ENCODE results near the gene SYNM. TPM values are rescaled to one million over a fixed set of nuclear protein-coding genes. Genes with fewer than 3 reads are reported as not detected.
"Not testable (repeated sequence)": the region's sequence is repeated elsewhere in the genome, so short reads cannot be mapped to it uniquely, and the experiment has no call there.

SYNM gene
- total RNA-seq, 1 experiment from 2014 or later: 26.1 TPM

DNA sequence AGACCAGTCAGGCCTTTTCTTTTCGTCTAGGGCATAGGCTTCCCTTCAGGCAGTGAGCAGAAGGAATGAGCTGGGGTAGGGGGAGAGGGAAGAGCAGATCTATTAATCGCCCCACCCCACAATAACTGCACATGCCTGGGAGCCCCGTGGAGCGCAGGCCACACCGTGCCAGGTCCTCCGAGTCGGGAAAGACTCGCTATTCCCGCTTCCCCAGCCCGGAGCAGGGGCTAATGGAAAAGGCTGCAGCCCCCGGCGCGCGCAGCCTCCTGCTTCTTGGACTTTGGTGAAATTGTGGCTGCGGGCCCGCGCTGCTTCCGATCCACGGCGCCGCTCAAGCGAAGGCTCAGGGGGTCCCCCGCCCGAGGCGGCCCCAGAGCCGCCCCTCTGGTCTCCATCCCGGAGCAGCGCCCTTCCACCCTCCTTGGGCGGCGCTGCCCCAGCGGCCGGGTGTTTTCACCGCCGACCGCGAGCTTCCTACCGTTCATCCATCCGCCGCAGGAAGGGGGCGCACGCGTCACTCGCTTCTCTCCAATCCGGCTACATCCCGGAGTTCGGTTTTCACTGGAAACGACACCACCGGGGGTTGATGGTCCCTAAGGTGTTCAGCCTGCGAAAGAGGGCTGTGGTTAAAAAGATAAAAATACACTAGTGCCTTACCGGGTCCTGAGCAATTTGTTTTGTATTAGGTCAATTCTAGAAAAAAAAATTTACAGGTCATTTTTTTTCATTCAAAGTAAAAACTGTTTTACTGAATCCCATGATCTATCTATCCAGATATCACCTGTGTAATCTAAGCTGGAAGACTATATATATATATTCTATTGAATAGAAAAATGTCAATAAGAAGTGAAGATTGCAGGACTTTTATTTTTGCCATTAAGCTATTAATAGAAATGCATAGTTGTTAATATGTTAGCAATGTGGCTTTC is 4.4 kb upstream of the SYNM start:
- in situ Hi-C loops (cut with HindIII; ENCODE audit: low sequenced_read_pairs): loop anchor here (5.0 kb wide), 1 partner anchor 67 kb away; no protein-coding TSS in a partner anchor

GRCh38 chr15:99101501-99101900 is 3.4 kb upstream of the SYNM start:
- in situ Hi-C loops (cut with HindIII; ENCODE audit: low sequenced_read_pairs): loop anchor here (5.0 kb wide), 1 partner anchor 66 kb away; no protein-coding TSS in a partner anchor
- DNase-seq (ENCODE audit: low spot score): no peak

More for the DNA sequence above, 4.4 kb upstream of the SYNM start:
- peak; percentile 53 for DNase-seq (ENCODE audit: low spot score)

GRCh38 chr15:99102332-99103235 is 2.3 kb upstream of the SYNM start:
- no peak for DNase-seq (ENCODE audit: low spot score)
- in situ Hi-C loops (cut with HindIII; ENCODE audit: low sequenced_read_pairs): loop anchor here (5.0 kb wide), 1 partner anchor 65 kb away; no protein-coding TSS in a partner anchor

DNA sequence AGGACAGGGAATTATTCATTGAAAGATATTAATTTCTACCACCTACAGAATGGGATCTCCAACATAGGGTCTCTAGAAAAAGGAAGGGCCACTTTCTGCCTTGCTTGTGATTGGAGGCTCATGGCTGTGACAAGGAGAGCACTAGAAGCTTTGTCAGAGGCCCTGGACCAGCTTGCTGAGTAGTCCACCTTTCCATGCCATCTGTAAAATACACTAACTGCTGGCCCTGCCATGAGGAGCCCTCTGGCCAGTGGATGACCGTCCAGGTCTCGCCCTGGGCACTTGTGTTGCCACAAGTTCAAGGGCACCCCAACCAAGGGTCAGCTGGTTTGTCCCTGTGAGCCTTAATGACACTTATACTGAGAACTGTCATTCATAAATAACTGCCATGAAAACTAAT is 1.6 kb upstream of the SYNM start:
- in situ Hi-C loops (cut with HindIII; ENCODE audit: low sequenced_read_pairs): loop anchor here (5.0 kb wide), 1 partner anchor 64 kb away; no protein-coding TSS in a partner anchor
- DNase-seq (ENCODE audit: low spot score): no peak

GRCh38 chr15:99105514-99106341 is 848 bp downstream of the SYNM start:
- in situ Hi-C loops (cut with HindIII; ENCODE audit: low sequenced_read_pairs): no loop called here

GRCh38 chr15:99106417-99107220 is 1.7 kb downstream of the SYNM start:
- no peak for DNase-seq (ENCODE audit: low spot score)
- in situ Hi-C loops (cut with HindIII; ENCODE audit: low sequenced_read_pairs): no loop called here

More at GRCh38 chr15:99105514-99106341, 848 bp downstream of the SYNM start:
- no peak for DNase-seq (ENCODE audit: low spot score)

- no peak for DNase-seq (ENCODE audit: low spot score)
- in situ Hi-C loops (cut with HindIII; ENCODE audit: low sequenced_read_pairs): no loop called here
These were observed 4.1 kb downstream of the SYNM start for GRCh38 chr15:99108993-99109392.

DNA sequence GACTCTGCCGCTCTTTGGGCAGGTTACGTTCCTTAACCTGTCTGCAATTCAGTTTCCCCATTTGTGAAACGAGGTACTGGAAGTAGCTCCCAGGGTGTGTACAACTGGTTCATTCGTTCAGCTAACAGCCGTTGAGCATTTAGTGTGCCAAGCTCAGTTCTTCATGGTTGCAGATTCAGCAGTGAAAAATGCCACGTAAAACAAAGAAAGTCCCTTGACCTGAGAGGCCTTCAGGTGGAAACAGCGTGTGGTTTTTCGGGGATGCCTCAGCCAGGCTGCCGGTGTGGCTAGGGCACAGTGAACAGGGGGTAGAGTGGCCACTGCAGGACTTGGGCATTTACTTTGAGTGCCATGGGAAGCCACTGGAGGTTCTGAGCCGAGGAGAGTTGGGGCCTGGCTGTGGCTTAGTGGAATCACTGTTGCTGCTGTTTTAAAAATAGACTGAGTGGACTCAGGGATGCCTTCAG is 4.7 kb downstream of the SYNM start:
- in situ Hi-C loops (cut with HindIII; ENCODE audit: low sequenced_read_pairs): no loop called here
- DNase-seq (ENCODE audit: low spot score): no peak

DNA sequence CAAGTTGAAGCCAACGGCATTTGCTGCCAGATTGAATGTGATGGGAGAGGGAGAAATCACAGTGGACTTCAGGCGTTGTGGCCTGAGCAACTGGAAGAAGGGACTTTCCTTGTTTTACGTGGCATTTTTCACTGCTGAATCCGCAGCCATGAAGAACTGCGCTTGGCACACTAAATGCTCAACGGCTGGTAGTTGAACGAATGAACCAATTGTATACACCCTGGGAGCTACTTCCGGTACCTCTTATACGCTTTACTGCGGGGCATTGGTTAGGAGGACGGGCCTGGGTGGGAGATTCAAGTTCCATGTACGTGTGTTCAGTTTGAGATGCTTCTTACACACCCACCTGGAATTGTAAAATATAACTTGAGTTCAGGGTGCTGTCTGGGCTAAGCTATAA is 5.2 kb downstream of the SYNM start:
- no peak for DNase-seq (ENCODE audit: low spot score)
- in situ Hi-C loops (cut with HindIII; ENCODE audit: low sequenced_read_pairs): no loop called here

DNA sequence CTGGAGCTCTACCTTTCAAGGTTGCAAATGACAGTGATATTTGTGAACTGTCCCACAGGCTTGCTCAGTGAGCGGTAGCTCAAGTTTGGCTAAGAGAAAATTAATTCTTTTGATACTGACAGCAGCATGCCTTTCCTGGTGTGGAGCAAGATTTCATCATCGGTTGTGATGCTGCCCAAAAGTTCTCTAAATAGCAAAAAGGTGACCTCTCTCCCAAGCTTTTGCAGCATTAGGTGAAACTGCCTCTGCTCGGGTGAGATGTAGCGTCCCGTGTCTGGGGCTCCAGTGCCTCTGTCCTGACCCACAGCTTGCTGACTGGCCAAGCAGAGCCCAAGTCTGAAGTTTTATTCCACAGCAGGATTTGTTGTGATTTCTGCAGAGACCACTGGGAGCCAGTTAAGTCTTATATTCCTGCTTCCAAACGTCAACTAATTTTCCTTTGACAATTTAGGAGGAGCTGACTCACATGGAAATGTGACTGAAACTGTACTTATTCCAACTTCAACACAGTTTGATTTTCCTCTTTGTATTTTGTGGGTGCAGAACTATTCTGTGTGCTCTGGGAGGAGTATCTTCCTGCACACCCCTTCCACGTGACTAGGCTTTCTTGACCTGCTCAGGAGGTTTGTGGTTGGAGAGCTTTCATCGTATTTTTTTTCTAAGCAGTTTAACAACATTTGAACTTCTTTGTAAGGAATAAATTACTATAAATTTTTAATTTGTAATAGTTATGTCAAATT is 5.9 kb downstream of the SYNM start:
- in situ Hi-C loops (cut with HindIII; ENCODE audit: low sequenced_read_pairs): no loop called here
- no peak for DNase-seq (ENCODE audit: low spot score)

- in situ Hi-C loops (cut with HindIII; ENCODE audit: low sequenced_read_pairs); DNase-seq (ENCODE audit: low spot score): not testable (repeated sequence)
These were observed 6.8 kb downstream of the SYNM start for GRCh38 chr15:99111641-99112040.

DNA sequence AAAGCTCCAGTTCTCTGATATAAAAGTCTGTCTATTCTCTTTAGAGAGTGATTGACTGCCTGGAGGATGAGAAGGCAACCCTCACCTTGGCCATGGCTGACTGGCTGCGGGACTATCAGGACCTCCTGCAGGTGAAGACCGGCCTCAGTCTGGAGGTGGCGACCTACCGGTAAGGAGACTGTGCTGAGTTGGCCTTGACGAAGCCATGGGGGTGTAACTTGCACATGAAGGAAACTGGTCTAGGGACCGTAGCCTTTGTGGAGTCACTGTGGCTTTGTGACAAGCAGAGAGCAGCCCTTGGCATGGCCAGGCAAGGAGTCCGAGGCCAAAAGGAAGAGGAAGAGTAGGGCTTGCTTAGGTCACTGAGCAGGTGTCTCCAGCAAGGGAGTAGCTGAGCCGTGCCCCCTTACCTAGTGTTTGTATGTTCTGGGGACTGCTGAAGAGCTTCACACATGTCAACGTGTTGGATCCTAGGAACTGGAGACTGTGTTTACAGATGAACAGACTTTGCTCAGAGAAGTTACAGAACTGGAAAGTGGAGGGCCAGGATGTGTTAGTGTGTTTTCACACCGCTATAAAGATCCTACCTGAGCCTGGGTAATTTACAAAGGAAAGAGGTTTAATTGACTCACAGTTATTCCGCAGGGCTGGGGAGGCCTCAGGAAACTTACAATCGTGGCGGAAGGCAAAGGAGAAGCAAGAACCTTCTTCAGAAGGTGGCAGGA is 8.8 kb downstream of the SYNM start:
- no peak for DNase-seq (ENCODE audit: low spot score)
- in situ Hi-C loops (cut with HindIII; ENCODE audit: low sequenced_read_pairs): no loop called here

GRCh38 chr15:99114511-99115299 is 9.8 kb downstream of the SYNM start:
- DNase-seq (ENCODE audit: low spot score): no peak
- in situ Hi-C loops (cut with HindIII; ENCODE audit: low sequenced_read_pairs): no loop called here

DNA sequence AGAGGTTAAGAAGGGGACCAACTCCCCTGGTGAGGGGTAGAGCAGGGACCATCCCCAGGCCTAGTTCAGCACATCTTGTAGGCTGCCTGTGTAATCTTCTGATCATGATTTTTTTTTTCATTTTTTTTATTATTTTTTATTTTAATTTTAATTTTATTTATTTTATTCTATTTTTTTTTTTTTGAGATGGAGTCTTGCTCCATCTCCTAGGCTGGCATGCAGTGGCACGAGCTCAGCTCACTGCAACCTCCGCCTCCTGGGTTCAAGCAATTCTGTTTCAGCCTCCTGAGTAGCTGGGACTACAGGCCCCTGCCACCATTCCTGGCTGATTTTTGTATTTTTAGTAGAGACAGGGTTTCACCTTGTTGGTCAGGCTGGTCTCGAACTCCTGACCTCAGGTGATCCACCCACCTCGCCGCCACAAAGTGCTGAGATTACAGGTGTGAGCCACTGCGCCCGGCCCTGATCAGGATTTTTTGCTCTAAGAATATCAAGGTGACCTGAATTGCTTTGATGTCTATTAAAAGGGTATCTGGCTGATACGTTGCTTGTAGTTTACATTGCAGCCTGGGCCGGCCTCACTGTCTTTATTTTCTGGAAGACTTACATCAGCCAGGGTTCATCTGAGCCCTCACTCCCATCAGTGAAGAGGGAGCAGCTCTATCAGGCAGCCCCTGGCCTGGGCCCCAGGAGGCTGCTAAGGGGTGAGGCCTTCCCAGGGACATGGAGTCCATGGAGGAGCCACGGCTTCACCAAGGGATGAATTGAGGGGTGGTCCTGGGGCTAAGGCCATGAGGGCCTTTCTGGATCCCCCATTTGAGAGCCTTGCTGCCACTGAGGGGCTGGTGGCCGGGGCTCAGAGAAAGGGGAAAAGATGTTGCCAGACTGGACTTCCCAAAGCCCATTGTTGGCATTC is 10.7 kb downstream of the SYNM start:
- no peak for DNase-seq (ENCODE audit: low spot score)
- in situ Hi-C loops (cut with HindIII; ENCODE audit: low sequenced_read_pairs): no loop called here

DNA sequence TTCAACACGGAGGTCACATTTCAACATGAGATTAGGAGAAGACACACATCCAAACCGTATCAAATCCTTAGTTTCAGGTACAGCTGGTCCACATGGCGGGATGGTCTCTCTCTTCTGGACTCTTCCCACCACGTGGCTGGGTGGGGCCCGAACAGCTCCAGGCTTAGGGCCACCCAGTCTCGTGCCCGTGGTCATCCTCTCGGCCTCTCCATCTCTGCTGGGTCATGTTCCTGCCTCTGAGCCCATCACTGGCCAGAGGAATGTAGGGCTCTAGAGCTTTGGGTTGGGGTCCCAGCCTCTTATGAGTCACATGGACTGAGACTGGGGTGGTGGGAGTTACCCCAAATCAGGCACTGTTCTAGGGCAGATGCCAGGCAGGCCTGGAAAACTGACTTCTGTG is 12.2 kb downstream of the SYNM start:
- in situ Hi-C loops (cut with HindIII; ENCODE audit: low sequenced_read_pairs): no loop called here
- no peak for DNase-seq (ENCODE audit: low spot score)

All from G401 (cell line).